HFF-Myc (cell line): ENCODE data around the gene ST3GAL3.

Experiments
- DNase-seq: peaks from one replicate; pipeline ENCODE4 v3.0.0-alpha.2; 2011; ENCODE audit warnings: low read depth; ENCODE audit errors: extremely low read depth
- H3K4me3 ChIP-seq: replicated peaks from 2 replicates; pipeline ENCODE4 v1.5.1; 2011; ENCODE audit warnings: low read depth, mild to moderate bottlenecking, control low read depth, low read length
- TF ChIP-seq, protein P1 (sequence below): IDR thresholded peaks from 2 replicates; pipeline ENCODE4 v1.5.1; 2012; ENCODE audit warnings: mild to moderate bottlenecking, low read depth, low read length, control low read depth; ENCODE audit errors: missing control alignments

Gene ST3GAL3

DNA sequence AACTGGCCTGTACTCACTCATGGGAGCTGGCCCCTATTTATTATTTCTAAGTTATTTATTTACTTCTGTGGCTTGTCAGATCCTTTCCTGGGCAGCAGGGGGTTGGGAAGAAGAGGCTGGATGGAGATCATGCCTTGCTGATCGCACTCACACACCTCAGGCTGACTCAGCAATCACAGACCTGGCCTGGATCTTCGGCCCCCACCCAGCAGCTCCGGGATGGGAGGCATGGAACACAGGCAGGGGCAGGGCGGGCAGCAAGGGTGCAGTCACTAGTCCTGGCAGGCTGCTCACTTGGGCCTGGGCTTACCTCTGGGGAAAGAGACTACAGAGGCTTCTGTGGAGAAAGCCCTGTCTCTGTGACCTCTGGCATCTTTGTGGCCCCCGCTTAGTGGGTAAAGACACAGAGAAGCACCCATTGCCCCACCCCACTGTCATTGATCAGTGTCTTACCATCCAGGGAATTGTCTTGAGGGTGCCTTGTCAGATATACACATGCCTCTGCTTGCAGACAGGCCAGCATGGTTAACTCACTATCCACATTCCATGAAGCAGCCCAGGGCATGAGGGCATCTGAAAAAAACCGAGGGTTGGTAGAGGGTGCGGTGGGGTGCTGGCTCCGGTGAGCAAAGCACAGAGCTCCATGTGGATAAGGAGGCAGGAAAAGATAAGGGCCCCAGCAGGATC is 230.0 kb downstream of the ST3GAL3 start:
- TF ChIP-seq, protein P1, sequence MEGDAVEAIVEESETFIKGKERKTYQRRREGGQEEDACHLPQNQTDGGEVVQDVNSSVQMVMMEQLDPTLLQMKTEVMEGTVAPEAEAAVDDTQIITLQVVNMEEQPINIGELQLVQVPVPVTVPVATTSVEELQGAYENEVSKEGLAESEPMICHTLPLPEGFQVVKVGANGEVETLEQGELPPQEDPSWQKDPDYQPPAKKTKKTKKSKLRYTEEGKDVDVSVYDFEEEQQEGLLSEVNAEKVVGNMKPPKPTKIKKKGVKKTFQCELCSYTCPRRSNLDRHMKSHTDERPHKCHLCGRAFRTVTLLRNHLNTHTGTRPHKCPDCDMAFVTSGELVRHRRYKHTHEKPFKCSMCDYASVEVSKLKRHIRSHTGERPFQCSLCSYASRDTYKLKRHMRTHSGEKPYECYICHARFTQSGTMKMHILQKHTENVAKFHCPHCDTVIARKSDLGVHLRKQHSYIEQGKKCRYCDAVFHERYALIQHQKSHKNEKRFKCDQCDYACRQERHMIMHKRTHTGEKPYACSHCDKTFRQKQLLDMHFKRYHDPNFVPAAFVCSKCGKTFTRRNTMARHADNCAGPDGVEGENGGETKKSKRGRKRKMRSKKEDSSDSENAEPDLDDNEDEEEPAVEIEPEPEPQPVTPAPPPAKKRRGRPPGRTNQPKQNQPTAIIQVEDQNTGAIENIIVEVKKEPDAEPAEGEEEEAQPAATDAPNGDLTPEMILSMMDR: no peak
- H3K4me3 ChIP-seq: no peak overlapping the region

DNA sequence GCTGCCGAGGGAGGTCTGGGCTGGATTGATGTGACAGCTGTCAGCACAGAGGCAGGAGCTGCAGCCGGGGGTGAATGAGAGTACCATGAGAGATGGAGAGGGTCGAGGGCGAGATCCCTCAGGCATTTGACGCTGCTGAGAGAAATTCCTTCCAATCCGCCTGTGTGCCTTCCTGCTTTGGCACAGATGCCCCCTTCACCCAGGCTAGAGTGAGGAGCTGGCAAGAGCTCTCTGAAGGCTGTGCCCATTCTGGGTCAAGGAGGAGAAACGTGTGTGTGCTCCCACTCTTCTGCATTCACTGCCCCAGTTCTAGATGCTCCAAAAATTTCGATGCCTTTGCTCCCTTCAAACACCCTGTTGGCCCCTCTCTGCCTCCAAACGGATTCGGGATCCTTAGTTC is 231.0 kb downstream of the ST3GAL3 start:
- no peak overlapping the region for H3K4me3 ChIP-seq
- TF ChIP-seq, protein P1: no peak
- no peak for DNase-seq

More for the DNA sequence above, 230.0 kb downstream of the ST3GAL3 start:
- DNase-seq: no peak

DNA sequence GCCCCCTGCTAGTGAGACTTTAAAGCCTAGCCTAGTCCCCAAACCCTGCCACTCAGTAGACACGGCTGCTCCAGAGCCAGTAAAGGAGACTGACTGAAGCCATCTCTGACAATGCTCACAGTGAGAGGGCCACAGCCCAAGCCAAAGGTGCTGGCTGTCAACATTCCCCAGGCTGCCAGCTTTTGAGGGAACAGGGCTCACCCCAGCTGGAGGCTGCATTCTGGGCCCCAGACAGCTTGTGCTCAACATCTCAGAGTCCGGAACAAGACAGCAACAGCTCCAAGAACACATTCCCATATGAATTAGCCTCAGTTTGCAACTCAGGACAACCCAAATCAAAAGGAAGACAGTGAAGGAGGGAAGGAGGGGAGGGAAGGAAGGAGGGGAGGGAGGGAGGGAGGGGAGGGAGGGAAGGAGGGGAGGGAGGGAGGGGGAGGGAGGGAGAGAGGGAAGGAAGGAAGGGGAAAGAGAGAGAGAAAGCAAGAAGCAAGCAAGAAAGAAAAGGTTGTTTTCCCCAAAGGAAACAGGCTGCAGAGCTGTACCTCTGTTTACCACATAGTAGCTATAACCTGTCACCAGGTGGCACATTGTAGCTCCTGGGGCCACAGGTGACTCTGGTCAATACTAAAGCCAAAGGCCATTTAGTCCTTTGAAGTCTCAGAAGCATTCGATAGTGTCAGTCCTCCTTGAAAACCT is 231.7 kb downstream of the ST3GAL3 start:
- TF ChIP-seq, protein P1: no peak
- no peak overlapping the region for H3K4me3 ChIP-seq
- DNase-seq: no peak

DNA sequence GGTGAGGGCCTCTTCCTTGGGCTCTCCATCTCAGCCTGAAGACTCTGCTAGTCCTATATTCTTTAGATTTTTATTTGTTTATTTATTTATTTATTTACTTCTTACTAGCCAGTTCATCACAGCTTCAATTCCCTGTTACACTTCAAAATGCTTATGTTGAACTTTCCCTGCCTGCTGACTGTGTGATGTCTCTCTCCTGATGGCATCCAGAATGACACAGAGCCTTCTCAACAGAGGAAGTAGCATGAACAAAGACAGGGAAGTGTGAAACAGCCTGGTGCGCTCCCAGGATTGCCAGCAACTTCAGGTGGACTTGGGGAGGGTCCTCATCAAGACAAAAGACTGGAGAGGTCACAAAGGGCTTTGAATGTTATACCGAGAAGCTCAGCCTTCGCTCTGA is 235.1 kb downstream of the ST3GAL3 start:
- no peak overlapping the region for H3K4me3 ChIP-seq
- TF ChIP-seq, protein P1: no peak
- DNase-seq: no peak

DNA sequence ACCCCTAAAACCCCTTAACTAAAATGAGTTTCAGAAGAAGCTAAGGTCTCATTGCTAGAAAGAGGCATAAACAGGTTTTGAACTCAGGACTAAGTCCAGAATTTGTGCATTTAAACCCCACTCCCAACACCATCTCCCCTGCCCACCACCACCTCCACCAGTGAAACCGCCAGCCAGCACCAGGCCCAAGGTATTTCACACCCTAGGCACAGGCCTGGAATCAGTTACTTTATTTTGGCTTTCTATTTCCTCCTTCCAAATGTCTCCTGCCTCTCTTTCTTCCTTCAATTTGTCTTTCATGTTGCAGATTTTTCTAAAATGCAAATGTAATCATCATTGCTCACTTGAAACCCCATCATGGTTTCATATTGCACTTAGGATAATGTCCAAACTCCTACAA is 237.5 kb downstream of the ST3GAL3 start:
- TF ChIP-seq, protein P1: no peak
- DNase-seq: no peak
- H3K4me3 ChIP-seq: no peak overlapping the region

DNA sequence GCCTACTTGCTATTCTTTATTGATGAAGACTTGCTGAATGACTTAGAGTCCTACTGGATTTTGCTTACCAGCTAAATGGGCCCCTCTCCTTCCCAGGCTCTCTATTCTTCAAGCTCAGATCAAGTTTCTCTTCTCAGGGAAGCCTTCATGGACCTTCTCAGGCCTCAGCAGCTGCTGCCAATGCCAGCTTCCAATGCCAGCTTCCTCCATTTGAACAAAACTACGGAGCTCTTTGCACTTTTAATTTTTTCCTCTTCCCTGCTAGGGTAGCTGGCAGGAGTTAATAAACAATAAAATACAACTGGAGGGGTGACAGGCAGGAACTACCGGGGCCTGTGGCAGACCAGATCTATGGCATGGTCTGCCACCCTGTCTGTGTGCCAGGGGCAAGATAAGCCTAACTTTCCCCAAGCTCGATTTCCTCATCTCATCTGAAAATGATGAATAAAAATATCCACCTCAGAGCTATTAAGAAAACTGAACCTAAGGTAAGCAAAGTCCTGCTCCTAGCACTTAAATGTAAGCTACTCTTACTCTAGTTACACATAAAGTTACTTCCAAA is 238.4 kb downstream of the ST3GAL3 start:
- TF ChIP-seq, protein P1: no peak
- H3K4me3 ChIP-seq: peak overlapping the region; percentile 86
- no peak for DNase-seq
